K562 (cell line): ENCODE data around the gene TESK2. TPM values are rescaled to one million over a fixed set of nuclear protein-coding genes. Genes with fewer than 3 reads are reported as not detected.

ENCODE experiments used
- ATAC-seq: fragments of 200-7000 bp; cut with Tn5 transposase; 3 replicates; pipeline ENCODE4 v1.9.1; 2020; ENCODE audit warnings: moderate library complexity
- BruUV-seq: library from RNA; stranded (reverse); fragments of 400-500 nt; replicated peaks from 2 replicates; lab custom pipeline; 2021; lab: Mats Ljungman, UMichigan
- CTCF ChIA-PET: fragments of 300-600 bp; formaldehyde crosslinking; extraction: SDS; loops from one replicate; lab custom pipeline; 2021; ENCODE audit warnings: low intra/inter-chr PET ratio; lab: Yijun Ruan, JAX
- POLR2A ChIA-PET: fragments of 300-600, 350-650 bp; sonication (Branson Sonifier 250); formaldehyde crosslinking; extraction: SDS; loops from one replicate; lab custom pipeline; 2021; ENCODE audit warnings: antibody characterized with exemption, inconsistent platforms; lab: Yijun Ruan, JAX
- DNase-seq, 4 experiments: peaks; one replicate each; pipeline versions ENCODE4 v3.0.0 to v3.0.0-alpha.2; 2011 to 2018; ENCODE audit warnings: low spot score in 3 of 4, mixed read lengths in 3 of 4; ENCODE audit errors: extremely low read depth in 1 of 4
- FAIRE-seq: peaks from 2 replicates; lab custom pipeline; 2011; peaks lifted over from hg19 to GRCh38; lab: Jason Lieb, UNC
- H2AFZ ChIP-seq: 2 replicates; pipeline ENCODE4 v1.6.0; 2011; ENCODE audit warnings: low read depth, low read length, control low read depth, inconsistent platforms
- H3K27ac ChIP-seq: fragments of 200-600 bp; 3 replicates; pipeline ENCODE4 v1.8.0; 2011; ENCODE audit warnings: low read depth, mild to moderate bottlenecking, control low read depth, inconsistent platforms, low read length, moderate library complexity, mixed read lengths; ENCODE audit errors: extremely low read depth
- H3K27me3 ChIP-seq, 2 experiments: fragments of 300-600 bp in 1 of 2; 2 replicates in 1 of 2; 3 replicates in 1 of 2; pipeline versions ENCODE4 v1.6.0 to v1.8.0; 2011; ENCODE audit warnings: inconsistent platforms in 2 of 2, low read length in 2 of 2, mild to moderate bottlenecking in 1 of 2, mixed read lengths in 1 of 2, moderate library complexity in 1 of 2; ENCODE audit not compliant: control insufficient read depth in 2 of 2, insufficient read depth in 2 of 2
- H3K36me3 ChIP-seq: fragments of 300-600 bp; 3 replicates; pipeline ENCODE4 v1.8.0; 2011; ENCODE audit warnings: mild to moderate bottlenecking, low read length, inconsistent platforms; ENCODE audit not compliant: control insufficient read depth, insufficient read depth
- H3K4me1 ChIP-seq, 2 experiments: fragments of 200-600 bp in 1 of 2; replicated peaks in 1 of 2; 2 replicates in 1 of 2; 3 replicates in 1 of 2; pipeline versions ENCODE4 v1.5.1 to v1.8.0; 2011; ENCODE audit warnings: inconsistent platforms in 2 of 2, low read length in 2 of 2, mild to moderate bottlenecking in 1 of 2, mixed read lengths in 1 of 2, moderate library complexity in 1 of 2; ENCODE audit not compliant: control insufficient read depth in 2 of 2, insufficient read depth in 2 of 2
- H3K4me2 ChIP-seq: 2 replicates; pipeline ENCODE4 v1.6.1; 2011; ENCODE audit warnings: low read length, control low read depth, inconsistent platforms, mixed read lengths; ENCODE audit not compliant: insufficient read depth
- H3K4me3 ChIP-seq: fragments of 200-600 bp; sonication (generic), shearing (Covaris generic); 2 replicates; pipeline ENCODE4 v1.5.1; 2016; ENCODE audit warnings: control low read depth, inconsistent platforms
- H3K79me2 ChIP-seq: fragments of 200-600 bp; 3 replicates; pipeline ENCODE4 v1.8.0; 2011; ENCODE audit warnings: low read length, inconsistent platforms; ENCODE audit not compliant: control insufficient read depth, insufficient read depth
- H3K9ac ChIP-seq, 2 experiments: 2 replicates each; pipeline versions ENCODE4 v1.6.0 to v1.6.1; 2011; ENCODE audit warnings: low read depth in 2 of 2, low read length in 2 of 2, control low read depth in 1 of 2, inconsistent platforms in 1 of 2, mild to moderate bottlenecking in 1 of 2, mixed read lengths in 1 of 2; ENCODE audit not compliant: insufficient read depth in 1 of 2
- H3K9me1 ChIP-seq: one replicate; pipeline ENCODE4 v1.6.0; 2011; ENCODE audit warnings: inconsistent platforms, mild to moderate bottlenecking, low read length, moderate library complexity; ENCODE audit not compliant: control insufficient read depth, insufficient read depth
- H3K9me3 ChIP-seq: replicated peaks from 2 replicates; pipeline ENCODE4 v1.5.1; 2011; ENCODE audit warnings: low read depth, low read length, inconsistent platforms; ENCODE audit not compliant: control insufficient read depth, insufficient read depth
- H4K20me1 ChIP-seq: replicated peaks from 2 replicates; pipeline ENCODE4 v1.6.1; 2011; ENCODE audit warnings: low read length, inconsistent platforms, mixed read lengths; ENCODE audit not compliant: control insufficient read depth, insufficient read depth
- C11orf30 ChIP-seq: fragments of 450-650 bp; IDR thresholded peaks from 2 replicates; pipeline ENCODE4 v1.6.1; 2016; ENCODE audit warnings: low read depth, mild to moderate bottlenecking
- EHMT2 ChIP-seq: fragments of 450-650 bp; IDR thresholded peaks from 2 replicates; pipeline ENCODE4 v1.6.1; 2018; ENCODE audit warnings: antibody characterized with exemption
- ESRRB ChIP-seq: fragments of 250-450 bp; sonication (Bioruptor Pico); IDR thresholded peaks from 2 replicates; pipeline ENCODE4 v1.5.0; 2020; ENCODE audit warnings: mild to moderate bottlenecking, moderate library complexity, borderline replicate concordance
- HDAC3 ChIP-seq: fragments of 450-650 bp; IDR thresholded peaks from 2 replicates; pipeline ENCODE4 v1.6.1; 2018; ENCODE audit warnings: borderline replicate concordance, mild to moderate bottlenecking, moderate library complexity; ENCODE audit not compliant: partially characterized antibody
- JUNB ChIP-seq: fragments of 450-650 bp; formaldehyde crosslinking; conservative IDR thresholded peaks from 2 replicates; pipeline ENCODE4 v1.4.0; 2020; ENCODE audit warnings: mild to moderate bottlenecking
- MIER1 ChIP-seq: fragments of 450-650 bp; IDR thresholded peaks from 2 replicates; pipeline ENCODE4 v1.6.1; 2016; ENCODE audit warnings: antibody characterized with exemption, mild to moderate bottlenecking, low read depth
- NFRKB ChIP-seq: fragments of 450-650 bp; IDR thresholded peaks from 2 replicates; pipeline ENCODE4 v1.6.1; 2016; ENCODE audit warnings: low read depth
- PTTG1 ChIP-seq: fragments of 450-650 bp; IDR thresholded peaks from 2 replicates; pipeline ENCODE4 v1.6.1; 2016; ENCODE audit warnings: low read depth, mild to moderate bottlenecking, missing genetic modification characterization, missing compliant biosample characterization
- TRIM24 ChIP-seq, 2 experiments: fragments of 450-650 bp; IDR thresholded peaks; 2 replicates each; pipeline ENCODE4 v1.6.1; 2016
- ZBTB7A ChIP-seq: IDR thresholded peaks from 2 replicates; pipeline ENCODE4 v1.6.1; 2011; ENCODE audit warnings: low read depth, mild to moderate bottlenecking, low read length, moderate library complexity, borderline replicate concordance; ENCODE audit not compliant: control insufficient read depth
- ZFPM2 ChIP-seq: fragments of 250-450 bp; sonication (Bioruptor Pico); IDR thresholded peaks from 2 replicates; pipeline ENCODE4 v1.5.1; 2022; ENCODE audit warnings: mild to moderate bottlenecking
- ZNF197 ChIP-seq: fragments of 200-800 bp; sonication (Bioruptor generic); IDR thresholded peaks from 2 replicates; pipeline ENCODE4 v1.6.1; 2016; ENCODE audit warnings: low read depth, missing genetic modification characterization, missing compliant biosample characterization
- ZNF316 ChIP-seq: fragments of 450-650 bp; IDR thresholded peaks from 2 replicates; pipeline ENCODE4 v1.6.1; 2016
- ZNF780A ChIP-seq: fragments of 250-450 bp; sonication (Bioruptor Pico); IDR thresholded peaks from 2 replicates; pipeline ENCODE4 v1.5.0; 2021; ENCODE audit warnings: mild to moderate bottlenecking
- WGBS: fragments of 100-300 bp; shearing (Covaris generic); methylation state at CpG from one replicate; pipeline ENCODE4 v1.1.6; 2016; ENCODE audit warnings: low coverage, mixed read lengths; ENCODE audit not compliant: insufficient coverage; ENCODE audit errors: missing lambda C conversion rate; 5-methylcytosine and 5-hydroxymethylcytosine counted together
- in situ Hi-C: fragments of 300-500 bp; cut with MboI; formaldehyde crosslinking; loops from 4 replicates; pipeline ENCODE4 v1.15.0; 2018; ENCODE audit warnings: inconsistent platforms, mixed read lengths
- intact Hi-C: fragments of 100-400 bp; cut with micrococcal nuclease; formaldehyde crosslinking; loops from 2 replicates; pipeline ENCODE4 v1.14.2; 2022
- polyA plus RNA-seq, 8 experiments: library from polyadenylated mRNA; depleted of rRNA in 4 of 8; stranded (reverse) in 5 of 8; unstranded in 3 of 8; fragments of >200 nt; fragmentation: Nextera tagmentation in 2 of 8; fragmentation: Illumina TruSeq in 1 of 8; extraction: Ambion mirVana in 2 of 8; extraction: Trizol in 1 of 8; gene quantifications; 2 replicates each; pipeline versions ENCODE4 v1.2.1 to v1.2.3, GENCODE V29; 2011 to 2014; ENCODE audit warnings: inconsistent platforms in 1 of 8, missing spikeins in 1 of 8
- total RNA-seq, 7 experiments: library from RNA; depleted of rRNA in 6 of 7; stranded (reverse); fragments of >200 nt in 6 of 7; fragmentation: Illumina TruSeq in 2 of 7; extraction: Trizol in 2 of 7; gene quantifications; 2 replicates each; pipeline versions ENCODE4 v1.2.1 to v1.2.3, GENCODE V29; 2011 to 2021; ENCODE audit warnings: low replicate concordance in 1 of 7
- TF ChIP-seq, protein P1 (sequence below): fragments of 450-650 bp; IDR thresholded peaks from 2 replicates; pipeline ENCODE4 v1.6.1; 2017; ENCODE audit warnings: antibody characterized with exemption
- TF ChIP-seq, protein P2 (sequence below): fragments of 250-450 bp; sonication (Bioruptor Pico); IDR thresholded peaks from 2 replicates; pipeline ENCODE4 v1.4.0; 2020; ENCODE audit warnings: mild to moderate bottlenecking, moderate library complexity
- TF ChIP-seq, protein P3 (sequence below): sonication (generic); formaldehyde crosslinking; IDR thresholded peaks from 2 replicates; pipeline ENCODE4 v1.8.0; 2022; ENCODE audit warnings: missing genetic modification reagents, mild to moderate bottlenecking, moderate library complexity, borderline replicate concordance

Gene TESK2
- total and polyA plus RNA-seq, 9 of the 15 experiments (the other 6 are each of a cell fraction or from before 2014, with no cell fraction given), result 1.6 to 5.3 (median 3.7) TPM

DNA sequence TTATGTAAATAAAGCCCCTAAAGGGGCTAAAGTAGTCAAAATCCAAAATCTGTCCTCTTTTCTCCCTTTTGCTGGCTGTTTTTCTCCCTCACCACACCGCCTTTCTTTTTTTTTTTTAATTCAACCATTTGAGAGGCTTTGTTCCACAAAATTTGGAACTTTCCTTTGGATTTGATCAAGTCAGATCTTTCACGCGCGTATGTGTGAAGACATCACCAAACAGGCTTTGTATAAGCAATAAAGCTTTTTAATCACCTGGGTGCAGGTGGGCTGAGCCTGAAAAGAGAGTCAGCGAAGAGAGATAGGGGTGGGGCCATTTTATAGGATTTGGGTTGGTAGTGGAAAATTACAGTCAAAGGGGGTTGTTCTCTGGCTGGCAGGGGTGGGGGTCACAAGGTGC lies 169.5 kb downstream of the TESK2 start (continued):
- TF ChIP-seq EHMT2 (no peak), MIER1 (no peak)
- TF ChIP-seq, protein P1, sequence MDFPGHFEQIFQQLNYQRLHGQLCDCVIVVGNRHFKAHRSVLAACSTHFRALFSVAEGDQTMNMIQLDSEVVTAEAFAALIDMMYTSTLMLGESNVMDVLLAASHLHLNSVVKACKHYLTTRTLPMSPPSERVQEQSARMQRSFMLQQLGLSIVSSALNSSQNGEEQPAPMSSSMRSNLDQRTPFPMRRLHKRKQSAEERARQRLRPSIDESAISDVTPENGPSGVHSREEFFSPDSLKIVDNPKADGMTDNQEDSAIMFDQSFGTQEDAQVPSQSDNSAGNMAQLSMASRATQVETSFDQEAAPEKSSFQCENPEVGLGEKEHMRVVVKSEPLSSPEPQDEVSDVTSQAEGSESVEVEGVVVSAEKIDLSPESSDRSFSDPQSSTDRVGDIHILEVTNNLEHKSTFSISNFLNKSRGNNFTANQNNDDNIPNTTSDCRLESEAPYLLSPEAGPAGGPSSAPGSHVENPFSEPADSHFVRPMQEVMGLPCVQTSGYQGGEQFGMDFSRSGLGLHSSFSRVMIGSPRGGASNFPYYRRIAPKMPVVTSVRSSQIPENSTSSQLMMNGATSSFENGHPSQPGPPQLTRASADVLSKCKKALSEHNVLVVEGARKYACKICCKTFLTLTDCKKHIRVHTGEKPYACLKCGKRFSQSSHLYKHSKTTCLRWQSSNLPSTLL, result no peak

DNA sequence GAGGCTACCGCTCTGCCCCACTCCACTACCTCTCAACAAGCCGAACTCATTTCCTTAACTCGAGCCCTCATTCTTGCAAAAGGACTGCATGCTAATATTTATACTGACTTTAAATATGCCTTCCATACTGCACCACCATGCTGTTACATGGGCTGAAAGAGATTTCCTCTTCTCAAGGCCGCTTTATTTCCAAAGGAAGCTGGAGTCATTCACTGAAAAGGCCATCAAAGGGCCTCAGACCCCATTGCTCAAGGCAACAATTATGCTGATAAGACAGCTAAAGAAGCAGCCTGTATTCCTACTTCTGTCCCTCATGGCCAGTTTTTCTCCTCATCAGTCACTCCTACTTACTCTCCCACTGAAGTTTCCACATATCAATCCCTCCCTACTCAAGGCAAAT lies 171.2 kb downstream of the TESK2 start:
- DNase-seq (no peak), ATAC-seq (no peak), FAIRE-seq (no peak)
- ChIA-PET CTCF (no interaction called here), POLR2A (interaction anchor here (0.7 to 1.6 kb wide), 6 partner anchors 10 to 197 kb away, joined by 3 to 6 read pairs (median 4); partner anchors contain the start of genes MUTYH and TOE1)
- Histone ChIP-seq H3K9me1 (no peaks in the 10 kb centered on the region), H2AFZ (peak overlapping the region; percentile 75), H3K9me3 (no peaks in the 10 kb centered on the region), H3K9ac (no peak overlapping the region), H3K27me3 (no peaks in the 10 kb centered on the region), H3K4me1 (peaks cover 0 to 8% of the 10 kb centered on the region in 2 experiments; a peak in 1 of 5 replicates), H3K4me3 (no peak overlapping the region), H3K79me2 (no peaks in the 10 kb centered on the region), H3K36me3 (no peaks in the 10 kb centered on the region), H3K4me2 (no peak overlapping the region), H3K27ac (no peak overlapping the region), H4K20me1 (no peaks in the 10 kb centered on the region)
- no TSS peak for BruUV-seq
- in situ Hi-C loops, result no loop called here
- 59% methylated on average over 4 of the region's 4 CpGs for WGBS
- intact Hi-C loops, result no loop called here
- TF ChIP-seq ZNF316 (peak; percentile 38), TRIM24 (IDR thresholded peaks at IDR 0.05) (no peak), ZFPM2 (CRISPR knock-in tag) (no peak), ZNF197 (CRISPR knock-in tag) (no peak), ZNF780A (CRISPR knock-in tag) (no peak), ZBTB7A (no peak), PTTG1 (tag) (no peak), HDAC3 (no peak), JUNB (CRISPR knock-in tag) (no peak), ESRRB (CRISPR knock-in tag) (no peak), NFRKB (no peak), C11orf30 (peak; percentile 34; the same call in 1 of the 2 replicates)
- TF ChIP-seq, protein P2, sequence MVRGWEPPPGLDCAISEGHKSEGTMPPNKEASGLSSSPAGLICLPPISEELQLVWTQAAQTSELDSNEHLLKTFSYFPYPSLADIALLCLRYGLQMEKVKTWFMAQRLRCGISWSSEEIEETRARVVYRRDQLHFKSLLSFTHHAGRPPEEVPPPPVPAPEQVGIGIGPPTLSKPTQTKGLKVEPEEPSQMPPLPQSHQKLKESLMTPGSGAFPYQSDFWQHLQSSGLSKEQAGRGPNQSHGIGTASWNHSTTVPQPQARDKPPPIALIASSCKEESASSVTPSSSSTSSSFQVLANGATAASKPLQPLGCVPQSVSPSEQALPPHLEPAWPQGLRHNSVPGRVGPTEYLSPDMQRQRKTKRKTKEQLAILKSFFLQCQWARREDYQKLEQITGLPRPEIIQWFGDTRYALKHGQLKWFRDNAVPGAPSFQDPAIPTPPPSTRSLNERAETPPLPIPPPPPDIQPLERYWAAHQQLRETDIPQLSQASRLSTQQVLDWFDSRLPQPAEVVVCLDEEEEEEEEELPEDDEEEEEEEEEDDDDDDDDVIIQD (CRISPR knock-in tag), result no peak
- TF ChIP-seq, protein P3, sequence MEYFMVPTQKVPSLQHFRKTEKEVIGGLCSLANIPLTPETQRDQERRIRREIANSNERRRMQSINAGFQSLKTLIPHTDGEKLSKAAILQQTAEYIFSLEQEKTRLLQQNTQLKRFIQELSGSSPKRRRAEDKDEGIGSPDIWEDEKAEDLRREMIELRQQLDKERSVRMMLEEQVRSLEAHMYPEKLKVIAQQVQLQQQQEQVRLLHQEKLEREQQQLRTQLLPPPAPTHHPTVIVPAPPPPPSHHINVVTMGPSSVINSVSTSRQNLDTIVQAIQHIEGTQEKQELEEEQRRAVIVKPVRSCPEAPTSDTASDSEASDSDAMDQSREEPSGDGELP (CRISPR knock-in tag), result no peak
